ENCODE results near the gene SVIP.

The SVIP gene

DNA sequence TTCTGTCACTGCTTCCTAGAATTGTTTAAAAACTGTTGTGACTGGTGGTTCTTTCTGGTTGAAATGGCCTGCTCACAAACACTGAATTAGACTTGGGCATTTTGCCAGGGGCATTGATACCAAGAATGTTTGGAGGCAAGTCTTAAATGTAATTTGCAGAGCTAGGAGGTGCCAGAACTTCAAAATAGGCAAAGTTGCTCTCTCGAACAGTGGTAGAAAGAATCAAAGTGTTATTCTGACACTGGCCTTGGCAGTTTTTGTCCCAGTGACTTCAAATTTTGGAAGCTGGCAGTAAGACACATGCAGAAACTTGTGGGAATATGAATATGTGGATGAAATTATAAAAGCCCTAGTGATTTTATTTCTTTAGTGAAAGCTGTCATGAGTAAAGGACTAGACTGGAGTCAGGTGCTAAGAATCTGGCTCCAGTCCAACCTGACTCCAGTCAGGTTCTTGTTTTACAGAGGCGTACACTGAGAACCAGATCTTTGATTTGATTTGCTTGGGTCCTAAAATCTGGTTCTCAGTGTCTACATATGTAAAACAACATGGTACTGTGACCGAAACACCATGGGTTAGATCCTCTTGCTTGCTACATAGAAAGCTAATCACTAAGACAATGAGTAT, 20.9 kb downstream of the SVIP start:
- Histone ChIP-seq H3K9ac (no peak overlapping the region), H3K4me1 (no peaks in the 10 kb centered on the region), H3K4me2 (ENCODE audit: low read length) (no peak overlapping the region), H3K27me3 (ENCODE audit: control insufficient read depth, insufficient read depth, low read length) (no peaks in the 10 kb centered on the region), H3K4me3 (ENCODE audit: low read depth, low read length) (no peak overlapping the region), H3K36me3 (ENCODE audit: control insufficient read depth, insufficient read depth, low read length) (no peaks in the 10 kb centered on the region), H3K9me3 (ENCODE audit: control insufficient read depth, low read length) (no peaks in the 10 kb centered on the region), H3K79me2 (no peaks in the 10 kb centered on the region), H2AFZ (peak overlapping the region; percentile 33), H3K27ac (no peak overlapping the region)
- TF ChIP-seq, protein P1, sequence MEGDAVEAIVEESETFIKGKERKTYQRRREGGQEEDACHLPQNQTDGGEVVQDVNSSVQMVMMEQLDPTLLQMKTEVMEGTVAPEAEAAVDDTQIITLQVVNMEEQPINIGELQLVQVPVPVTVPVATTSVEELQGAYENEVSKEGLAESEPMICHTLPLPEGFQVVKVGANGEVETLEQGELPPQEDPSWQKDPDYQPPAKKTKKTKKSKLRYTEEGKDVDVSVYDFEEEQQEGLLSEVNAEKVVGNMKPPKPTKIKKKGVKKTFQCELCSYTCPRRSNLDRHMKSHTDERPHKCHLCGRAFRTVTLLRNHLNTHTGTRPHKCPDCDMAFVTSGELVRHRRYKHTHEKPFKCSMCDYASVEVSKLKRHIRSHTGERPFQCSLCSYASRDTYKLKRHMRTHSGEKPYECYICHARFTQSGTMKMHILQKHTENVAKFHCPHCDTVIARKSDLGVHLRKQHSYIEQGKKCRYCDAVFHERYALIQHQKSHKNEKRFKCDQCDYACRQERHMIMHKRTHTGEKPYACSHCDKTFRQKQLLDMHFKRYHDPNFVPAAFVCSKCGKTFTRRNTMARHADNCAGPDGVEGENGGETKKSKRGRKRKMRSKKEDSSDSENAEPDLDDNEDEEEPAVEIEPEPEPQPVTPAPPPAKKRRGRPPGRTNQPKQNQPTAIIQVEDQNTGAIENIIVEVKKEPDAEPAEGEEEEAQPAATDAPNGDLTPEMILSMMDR (IDR thresholded peaks at IDR 0.05): no peak

DNA sequence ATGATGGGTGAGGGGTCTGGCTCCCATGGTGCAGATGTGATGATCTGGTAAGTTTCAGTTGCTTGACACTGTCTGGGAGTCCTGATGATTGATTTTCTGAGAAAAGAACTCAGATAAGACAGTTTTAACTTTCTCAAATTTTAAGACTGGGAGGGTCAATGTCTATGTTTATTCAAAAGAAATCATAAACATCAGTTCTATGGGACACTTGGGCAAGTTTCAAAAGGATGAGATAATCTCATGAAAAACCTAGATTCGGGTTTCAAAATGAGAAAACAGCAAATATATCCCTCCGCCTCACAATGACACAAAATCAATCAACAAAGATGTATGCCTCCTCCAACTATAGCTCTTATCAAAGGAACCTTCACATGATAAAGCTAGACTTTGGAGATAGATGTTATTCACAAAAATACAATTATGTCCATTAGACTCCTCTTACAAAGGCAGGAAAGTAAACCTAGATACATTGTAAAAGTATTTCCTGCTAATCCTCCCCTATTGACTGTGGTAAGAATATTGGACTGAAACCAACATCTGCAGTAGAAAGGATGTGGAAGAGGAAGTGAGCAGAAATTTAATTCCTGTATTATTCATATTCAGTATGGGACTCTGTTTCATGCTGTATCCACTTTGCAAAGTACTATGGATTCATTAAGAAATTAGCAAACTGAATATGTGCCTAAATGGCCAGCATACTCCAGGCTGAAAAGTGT, 21.6 kb downstream of the SVIP start:
- no peak overlapping the region for H3K4me3 ChIP-seq (ENCODE audit: low read depth, low read length)
- H3K4me1 ChIP-seq: no peaks in the 10 kb centered on the region
- H3K9me3 ChIP-seq (ENCODE audit: control insufficient read depth, low read length): no peaks in the 10 kb centered on the region
- no peaks in the 10 kb centered on the region for H3K27me3 ChIP-seq (ENCODE audit: control insufficient read depth, insufficient read depth, low read length)
- no peak overlapping the region for H3K27ac ChIP-seq
- H3K9ac ChIP-seq: no peak overlapping the region
- H3K4me2 ChIP-seq (ENCODE audit: low read length): no peak overlapping the region
- no peaks in the 10 kb centered on the region for H3K79me2 ChIP-seq
- no peak overlapping the region for H2AFZ ChIP-seq
- H3K36me3 ChIP-seq (ENCODE audit: control insufficient read depth, insufficient read depth, low read length): no peaks in the 10 kb centered on the region
- TF ChIP-seq, protein P1 (IDR thresholded peaks at IDR 0.05): no peak

DNA sequence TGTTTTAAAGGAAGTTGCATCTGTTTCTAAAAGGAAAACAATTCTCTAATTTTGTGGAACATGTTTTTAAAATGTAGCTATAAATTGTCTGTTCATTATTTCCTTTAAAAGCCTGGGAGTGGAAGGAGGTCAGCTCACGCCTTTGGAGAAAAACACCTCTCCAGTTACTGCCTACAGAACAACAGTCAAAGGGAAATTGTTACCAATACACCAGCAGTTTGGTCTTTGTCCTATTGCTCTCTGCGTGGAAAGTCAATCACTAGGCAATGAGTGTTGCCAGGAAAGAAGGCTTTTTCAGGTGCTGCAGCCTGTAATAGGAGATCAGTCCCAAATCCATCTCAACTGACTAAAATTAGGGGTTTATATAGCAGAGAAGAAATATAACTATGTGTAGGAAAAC, 22.2 kb downstream of the SVIP start:
- Histone ChIP-seq H3K9ac (no peak overlapping the region), H3K27me3 (ENCODE audit: control insufficient read depth, insufficient read depth, low read length) (no peaks in the 10 kb centered on the region), H3K9me3 (ENCODE audit: control insufficient read depth, low read length) (no peaks in the 10 kb centered on the region), H3K4me2 (ENCODE audit: low read length) (no peak overlapping the region), H3K27ac (no peak overlapping the region), H3K36me3 (ENCODE audit: control insufficient read depth, insufficient read depth, low read length) (no peaks in the 10 kb centered on the region), H2AFZ (no peak overlapping the region), H3K4me3 (ENCODE audit: low read depth, low read length) (no peak overlapping the region), H3K4me1 (no peaks in the 10 kb centered on the region), H3K79me2 (no peaks in the 10 kb centered on the region)
- TF ChIP-seq, protein P1 (IDR thresholded peaks at IDR 0.05): no peak

DNA sequence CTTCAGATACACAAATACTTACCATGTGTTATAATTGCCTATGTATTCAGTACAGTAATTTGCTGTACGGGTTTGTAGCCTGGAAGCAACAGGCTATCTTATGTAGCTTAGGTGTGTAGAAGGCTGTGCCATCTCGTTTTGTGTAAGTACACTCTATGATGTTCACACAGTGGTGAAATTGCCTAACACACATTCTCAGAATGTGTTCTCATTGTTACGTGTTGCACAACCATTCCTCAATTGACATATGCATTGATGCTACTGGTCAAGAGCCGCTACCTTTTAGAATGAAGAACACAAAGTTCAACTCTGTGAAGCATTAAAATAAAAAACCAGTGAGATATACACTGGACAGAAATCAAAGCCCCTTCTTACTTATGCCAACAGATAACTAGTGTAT, 26.7 kb downstream of the SVIP start:
- Histone ChIP-seq H3K27me3 (ENCODE audit: control insufficient read depth, insufficient read depth, low read length) (no peaks in the 10 kb centered on the region), H3K79me2 (no peaks in the 10 kb centered on the region), H3K4me2 (ENCODE audit: low read length) (no peak overlapping the region), H3K4me1 (no peaks in the 10 kb centered on the region), H3K9me3 (ENCODE audit: control insufficient read depth, low read length) (no peaks in the 10 kb centered on the region), H3K27ac (no peak overlapping the region), H3K9ac (no peak overlapping the region), H2AFZ (no peak overlapping the region), H3K4me3 (ENCODE audit: low read depth, low read length) (no peak overlapping the region), H3K36me3 (ENCODE audit: control insufficient read depth, insufficient read depth, low read length) (no peaks in the 10 kb centered on the region)
- TF ChIP-seq, protein P1 (IDR thresholded peaks at IDR 0.05): no peak

DNA sequence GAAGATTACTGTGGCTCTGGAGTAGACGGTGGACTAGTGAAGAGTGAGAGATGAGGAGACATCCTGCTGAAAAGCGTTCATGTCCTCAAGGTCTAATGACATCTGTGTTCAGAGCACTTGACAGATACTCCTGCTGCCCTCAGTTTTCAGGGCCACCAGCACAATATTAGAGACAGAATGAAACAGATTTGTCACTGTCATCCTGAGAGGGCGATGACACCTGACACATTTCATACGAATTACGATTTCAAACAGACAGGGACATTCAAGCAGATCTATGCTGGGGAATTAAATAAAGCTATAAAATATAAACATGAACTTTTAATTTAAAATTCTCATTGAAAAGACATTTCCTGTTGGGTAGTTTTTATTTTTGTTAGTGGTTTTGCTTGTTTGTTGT, 29.1 kb downstream of the SVIP start:
- Histone ChIP-seq H3K9ac (no peak overlapping the region), H3K79me2 (no peaks in the 10 kb centered on the region), H3K4me2 (ENCODE audit: low read length) (no peak overlapping the region), H3K4me3 (ENCODE audit: low read depth, low read length) (no peak overlapping the region), H3K27ac (no peak overlapping the region), H3K9me3 (ENCODE audit: control insufficient read depth, low read length) (no peaks in the 10 kb centered on the region), H3K4me1 (no peaks in the 10 kb centered on the region), H3K27me3 (ENCODE audit: control insufficient read depth, insufficient read depth, low read length) (no peaks in the 10 kb centered on the region), H3K36me3 (ENCODE audit: control insufficient read depth, insufficient read depth, low read length) (no peaks in the 10 kb centered on the region), H2AFZ (no peak overlapping the region)
- TF ChIP-seq, protein P1 (IDR thresholded peaks at IDR 0.05): no peak

Measured in parathyroid adenoma (tissue), 2 donors.